Stimulated activated memory B cell treated with anti-CD40 and anti-IgM and Interleukin-4, amounts not matched to agents 10 μg/mL and 1 μg/mL and 100 μg/mL, for 72 hours (primary cell): ENCODE results near the gene ZC3H4.

ENCODE experiments used
- ATAC-seq: fragments of 150-1000 bp; cut with Tn5 transposase; 2 replicates; pipeline ENCODE4 v1.10.0; 2021
- H3K27ac Mint-ChIP-seq: one replicate; pipeline ENCODE4 v1.8.0; 2022; ENCODE audit warnings: mild to moderate bottlenecking, mixed read lengths
- H3K27me3 Mint-ChIP-seq: one replicate; pipeline ENCODE4 v1.8.0; 2022; ENCODE audit warnings: mixed read lengths
- H3K36me3 Mint-ChIP-seq: one replicate; pipeline ENCODE4 v1.8.0; 2022; ENCODE audit warnings: mixed read lengths
- H3K4me1 Mint-ChIP-seq: one replicate; pipeline ENCODE4 v1.8.0; 2022; ENCODE audit warnings: mixed read lengths
- H3K4me3 Mint-ChIP-seq: one replicate; pipeline ENCODE4 v1.8.0; 2022; ENCODE audit warnings: mild to moderate bottlenecking, moderate library complexity, mixed read lengths
- H3K9me3 Mint-ChIP-seq: one replicate; pipeline ENCODE4 v1.8.0; 2022; ENCODE audit warnings: mixed read lengths

Gene ZC3H4

DNA sequence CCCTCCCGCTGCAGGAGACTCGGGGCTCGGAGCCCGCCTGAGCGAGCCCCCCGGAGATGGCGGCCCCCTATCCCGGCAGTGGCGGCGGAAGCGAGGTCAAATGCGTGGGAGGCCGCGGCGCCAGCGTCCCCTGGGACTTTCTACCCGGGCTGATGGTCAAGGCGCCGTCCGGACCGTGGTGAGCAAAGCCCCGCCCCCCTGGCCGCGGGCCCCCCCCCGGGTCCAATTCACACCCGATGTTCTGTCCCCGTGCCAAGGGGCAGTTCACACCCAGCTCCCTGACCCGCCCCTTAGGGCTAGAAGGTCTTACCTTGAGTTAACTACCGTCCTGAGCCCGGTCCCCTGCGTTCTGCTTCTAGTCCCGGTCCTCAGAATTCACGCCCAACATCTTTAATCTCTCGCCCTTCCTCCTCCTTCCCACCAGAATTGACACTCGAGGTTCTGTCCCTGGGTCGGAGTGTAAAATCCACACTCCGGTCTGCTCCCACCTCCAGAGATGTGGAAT lies 92.5 kb downstream of the ZC3H4 start:
- H3K27ac Mint-ChIP-seq = no peak overlapping the region
- no peaks in the 10 kb centered on the region for H3K36me3 Mint-ChIP-seq
- H3K4me1 Mint-ChIP-seq = peaks cover 21% of the 10 kb centered on the region
- no peaks in the 10 kb centered on the region for H3K9me3 Mint-ChIP-seq
- no peak for ATAC-seq
- peaks cover 63% of the 10 kb centered on the region for H3K27me3 Mint-ChIP-seq
- H3K4me3 Mint-ChIP-seq = peak overlapping the region; percentile 56

GRCh38 chr19:47020132-47020805 lies 93.3 kb downstream of the ZC3H4 start:
- Mint-ChIP-seq H3K36me3 (no peaks in the 10 kb centered on the region), H3K27me3 (peaks cover 59% of the 10 kb centered on the region), H3K4me1 (peaks cover 21% of the 10 kb centered on the region), H3K9me3 (no peaks in the 10 kb centered on the region), H3K4me3 (peak overlapping the region; percentile 55), H3K27ac (peak overlapping the region; percentile 42)
- no peak for ATAC-seq

- H3K9me3 Mint-ChIP-seq = no peaks in the 10 kb centered on the region
- no peaks in the 10 kb centered on the region for H3K36me3 Mint-ChIP-seq
- H3K27me3 Mint-ChIP-seq = peaks cover 57% of the 10 kb centered on the region
- peaks cover 21% of the 10 kb centered on the region for H3K4me1 Mint-ChIP-seq
- H3K27ac Mint-ChIP-seq = peak within 1 kb of the TSS; percentile 42
- peak within 1 kb of the TSS; percentile 55 for H3K4me3 Mint-ChIP-seq
- peak; percentile 13 for ATAC-seq
Measured at GRCh38 chr19:47019431-47020041, 94.0 kb downstream of the ZC3H4 start, which contains the start of gene NPAS1. Gene NPAS1, plus strand, starts transcription at chr19:47019837. Its CDS starts 1,211 bp downstream, at chr19:47021048.

DNA sequence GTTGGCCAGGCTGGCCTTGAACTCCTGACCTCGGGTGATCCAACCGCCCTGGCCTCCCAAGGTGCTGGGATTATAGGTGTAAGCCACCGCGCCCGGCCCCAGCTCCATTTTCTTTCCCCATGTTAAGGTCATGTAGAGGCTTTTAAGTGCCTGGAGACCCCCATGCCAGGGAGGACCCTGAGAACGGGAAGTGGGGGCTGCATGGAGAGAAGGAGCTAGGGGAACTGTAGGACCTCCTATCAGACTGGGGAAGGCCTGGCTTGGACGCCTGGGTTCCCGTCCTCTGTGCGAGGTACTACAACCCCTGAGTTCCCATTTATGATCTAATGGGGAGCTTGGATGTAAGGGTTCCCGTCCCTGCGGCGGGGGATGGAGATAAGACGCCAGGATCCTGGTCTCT lies 94.7 kb downstream of the ZC3H4 start:
- ATAC-seq = no peak
- peaks cover 51% of the 10 kb centered on the region for H3K27me3 Mint-ChIP-seq
- H3K27ac Mint-ChIP-seq = peak overlapping the region; percentile 35
- H3K36me3 Mint-ChIP-seq = no peaks in the 10 kb centered on the region
- no peaks in the 10 kb centered on the region for H3K9me3 Mint-ChIP-seq
- peak overlapping the region; percentile 28 for H3K4me3 Mint-ChIP-seq
- H3K4me1 Mint-ChIP-seq = peaks cover 21% of the 10 kb centered on the region
